SKM-1 treated with dmso at 0.1 percent for 144 hours (cell line): ENCODE data around the gene DGKE.

Experiments
- DNase-seq: peaks from one replicate; lab custom pipeline; 2025; ENCODE audit not compliant: unreplicated experiment; lab: John Stamatoyannopoulos, UW

Gene DGKE

GRCh38 chr17:56912105-56912999 lies 78.4 kb downstream of the DGKE start:
- no peak for DNase-seq

- no peak for DNase-seq
Measured at GRCh38 chr17:56913000-56913311, 79.0 kb downstream of the DGKE start.

GRCh38 chr17:56913353-56913866 lies 79.5 kb downstream of the DGKE start:
- no peak for DNase-seq

- peak; percentile 84 for DNase-seq
Measured at GRCh38 chr17:56913867-56914580, 80.1 kb downstream of the DGKE start, which contains the start of gene TRIM25. TSS of gene TRIM25 (minus strand) at chr17:56914049. CDS start at chr17:56913988, 61 bp downstream.

- no peak for DNase-seq
Measured at GRCh38 chr17:56914581-56915273, 80.8 kb downstream of the DGKE start.

- no peak for DNase-seq
Measured at GRCh38 chr17:56917559-56918296, 83.8 kb downstream of the DGKE start.

- peak; percentile 87 for DNase-seq
Measured at GRCh38 chr17:56918916-56919315, 85.0 kb downstream of the DGKE start.
